ENCODE results near the gene MACROD2.

The MACROD2 gene

DNA sequence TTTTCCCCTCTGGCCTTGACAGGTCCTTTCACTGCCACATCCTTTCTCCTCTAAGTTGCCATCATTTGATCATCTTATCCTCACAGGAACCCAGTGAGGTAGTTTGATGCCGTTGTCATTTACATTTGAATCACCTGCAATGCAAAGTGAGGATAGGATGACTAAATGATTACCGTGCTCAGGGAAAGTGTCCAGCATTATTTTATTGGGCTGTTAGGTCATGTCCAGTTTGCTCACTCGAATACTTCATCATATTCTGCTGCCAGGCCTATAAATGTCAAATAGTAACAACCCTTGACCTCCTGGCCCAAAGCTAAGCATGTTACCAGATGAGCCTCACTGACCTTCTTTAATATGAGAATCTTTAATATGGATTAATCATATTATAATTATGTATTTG lies 1410.8 kb downstream of the MACROD2 start:
- no peak for DNase-seq (ENCODE audit: low read depth, low spot score)

DNA sequence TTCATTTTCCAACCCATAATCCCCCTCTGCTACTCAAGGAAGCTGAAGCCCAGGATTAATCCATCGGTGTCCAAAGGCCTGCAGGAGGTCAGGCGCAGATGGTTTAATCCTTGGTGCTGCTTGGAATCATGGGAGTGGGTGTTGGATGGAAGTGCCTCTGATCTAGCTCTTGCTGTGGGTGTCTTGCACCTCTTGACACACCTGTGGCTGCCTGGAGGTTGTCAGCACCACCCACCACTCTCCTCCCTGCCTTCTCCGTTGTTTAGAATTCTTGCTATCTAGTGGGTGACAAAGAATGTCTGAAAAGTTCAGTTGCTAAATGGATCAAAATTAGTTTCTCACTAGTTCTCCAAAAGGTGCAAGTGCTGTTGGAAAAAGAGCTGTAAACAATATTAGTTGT lies 1416.5 kb downstream of the MACROD2 start:
- DNase-seq (ENCODE audit: low read depth, low spot score): no peak

DNA sequence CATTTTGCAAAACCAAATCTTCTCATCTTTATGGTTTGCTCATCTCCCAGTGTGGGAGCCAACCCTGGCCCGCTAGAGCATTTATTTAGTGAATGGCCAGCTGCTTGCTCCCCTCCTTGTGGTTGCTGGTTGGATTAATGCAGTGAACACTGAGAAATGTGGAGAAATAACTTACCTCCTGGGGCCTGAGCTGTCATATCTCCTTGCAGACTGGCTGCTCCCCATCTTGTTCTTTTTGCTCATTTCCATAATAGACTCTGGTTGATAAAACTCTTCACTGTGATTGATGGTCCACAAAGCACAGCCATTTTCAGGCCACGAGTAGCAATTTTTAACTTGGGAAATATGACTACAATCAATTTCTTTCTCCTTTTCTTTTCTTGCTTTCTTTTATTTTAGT lies 1420.6 kb downstream of the MACROD2 start:
- DNase-seq (ENCODE audit: low read depth, low spot score): no peak

DNA sequence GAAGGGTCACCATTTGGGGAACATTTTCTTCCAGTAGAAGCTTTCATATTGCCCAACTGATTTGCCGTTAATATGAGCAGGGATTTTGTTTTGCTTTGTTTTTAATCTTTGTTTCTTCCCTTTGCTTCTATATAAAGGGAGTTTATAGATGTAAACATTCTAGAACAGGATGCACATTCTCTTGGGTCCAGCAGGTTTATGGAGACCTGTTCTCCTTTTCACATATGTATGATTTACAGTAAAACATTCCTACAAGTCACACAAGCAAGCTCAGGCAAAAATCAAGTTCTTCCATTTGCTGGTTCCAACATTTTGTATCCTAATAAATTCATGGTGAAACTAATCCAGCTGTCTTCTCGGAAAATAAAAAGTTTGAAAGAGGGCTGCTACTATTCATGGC lies 1424.5 kb downstream of the MACROD2 start:
- no peak for DNase-seq (ENCODE audit: low read depth, low spot score)

DNA sequence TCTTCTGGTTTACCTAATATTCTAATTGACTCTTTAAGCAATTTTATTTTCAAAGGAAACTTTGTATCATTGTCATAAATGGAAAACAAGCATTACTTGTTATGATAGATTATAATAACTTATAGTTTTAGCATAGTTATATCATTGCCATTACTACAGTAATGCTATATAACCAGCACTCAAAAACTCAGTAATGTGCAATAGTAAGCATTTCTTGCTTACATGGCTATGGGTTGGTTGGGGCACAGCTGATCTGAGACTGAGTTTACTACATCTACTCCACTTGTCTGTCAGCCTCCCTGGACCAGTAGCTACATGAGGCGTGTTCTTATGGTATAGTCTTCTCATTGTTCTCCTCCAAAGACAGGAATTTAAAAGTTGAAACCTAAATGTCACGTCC lies 1427.7 kb downstream of the MACROD2 start:
- no peak for DNase-seq (ENCODE audit: low read depth, low spot score)

DNA sequence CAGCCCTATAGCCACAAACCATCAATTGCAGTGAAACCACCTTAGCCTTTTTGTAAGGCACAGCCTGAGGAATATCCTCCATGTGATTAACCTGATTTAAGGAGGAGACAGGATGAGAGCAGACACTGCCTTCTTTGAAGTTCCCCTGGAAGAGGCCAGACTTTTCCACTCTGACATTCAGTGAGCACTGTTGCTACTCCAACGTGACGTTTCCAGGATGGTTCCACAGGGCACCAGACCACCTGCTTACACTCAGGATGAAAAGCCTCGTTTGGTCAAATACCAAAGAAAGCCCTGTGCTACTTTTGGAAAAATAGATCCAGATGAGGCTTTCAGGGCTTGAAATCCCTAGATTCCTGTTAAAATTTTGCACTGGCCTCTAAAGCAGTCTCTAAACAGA lies 1444.2 kb downstream of the MACROD2 start:
- DNase-seq (ENCODE audit: low read depth, low spot score): no peak

DNA sequence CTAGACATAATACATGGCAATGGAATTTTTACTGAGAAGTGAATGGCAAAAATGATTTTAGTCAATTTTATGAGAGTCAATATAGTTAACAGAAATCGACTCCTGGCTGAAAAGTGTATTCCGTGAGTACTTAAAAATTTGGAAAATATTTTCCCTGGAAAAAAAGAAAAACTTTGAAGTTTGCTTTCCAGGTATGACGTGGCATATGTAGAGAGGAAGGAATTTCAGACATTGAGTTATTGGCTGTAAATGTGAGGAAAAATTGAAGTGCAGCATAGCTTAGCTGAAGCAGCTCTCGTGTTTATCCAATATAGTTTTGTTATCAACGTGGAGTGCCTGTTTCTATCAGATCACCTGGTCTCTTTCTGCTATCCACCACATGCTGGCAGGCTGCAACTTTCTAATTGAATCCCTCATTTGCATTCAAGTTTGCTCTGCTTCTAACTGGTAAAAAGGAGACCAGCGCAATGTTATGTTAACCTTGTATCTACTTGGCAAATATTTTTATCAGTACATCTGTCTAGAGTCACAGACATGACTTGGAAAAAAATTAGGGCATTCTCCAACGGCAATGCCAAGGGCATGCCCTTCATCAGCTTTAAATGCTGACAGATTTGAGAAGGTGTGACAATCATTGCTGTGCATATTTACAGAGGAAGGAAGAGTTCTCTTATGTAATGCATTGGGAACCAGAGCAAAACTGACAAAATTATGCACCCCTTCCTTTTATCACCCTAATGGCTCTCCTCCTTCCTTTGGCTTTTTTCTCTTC lies 1444.9 kb downstream of the MACROD2 start:
- no peak for DNase-seq (ENCODE audit: low read depth, low spot score)

DNA sequence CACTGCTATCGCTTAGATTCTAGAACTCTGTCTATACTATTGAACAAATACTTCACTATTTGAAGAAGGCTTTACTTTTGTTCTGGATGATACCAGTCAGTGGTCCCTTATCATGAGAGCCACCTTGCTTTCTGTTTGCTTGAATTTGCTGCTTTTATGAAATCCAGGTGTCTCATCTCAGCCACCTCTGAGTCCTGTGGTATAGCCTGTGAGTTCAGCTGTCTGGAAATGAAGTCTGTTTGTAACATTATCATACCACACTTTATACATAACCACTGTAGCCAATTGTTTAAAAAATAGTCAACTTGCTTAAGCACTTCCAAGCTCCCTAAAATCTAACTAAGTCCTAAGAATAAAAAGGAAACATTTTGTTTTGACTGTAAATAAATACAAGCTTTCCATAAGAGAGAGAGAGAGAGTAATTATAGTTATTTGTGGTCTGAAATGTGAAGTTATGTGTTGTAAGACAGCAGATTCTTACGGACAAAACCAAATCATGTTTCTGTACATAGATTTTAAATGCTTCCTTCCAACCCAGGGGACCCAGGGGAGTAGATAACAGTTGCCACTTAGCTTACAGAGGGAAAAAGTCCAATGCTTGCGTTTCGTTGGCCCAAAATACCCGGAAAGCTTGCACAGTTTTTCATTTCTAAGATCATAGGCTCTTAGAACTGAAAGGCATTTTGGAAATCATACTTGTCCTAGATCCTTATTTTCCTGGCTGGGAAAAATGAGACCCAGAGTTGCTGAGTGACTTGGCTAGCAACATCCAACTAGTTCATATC lies 1449.9 kb downstream of the MACROD2 start:
- no peak for DNase-seq (ENCODE audit: low read depth, low spot score)

DNA sequence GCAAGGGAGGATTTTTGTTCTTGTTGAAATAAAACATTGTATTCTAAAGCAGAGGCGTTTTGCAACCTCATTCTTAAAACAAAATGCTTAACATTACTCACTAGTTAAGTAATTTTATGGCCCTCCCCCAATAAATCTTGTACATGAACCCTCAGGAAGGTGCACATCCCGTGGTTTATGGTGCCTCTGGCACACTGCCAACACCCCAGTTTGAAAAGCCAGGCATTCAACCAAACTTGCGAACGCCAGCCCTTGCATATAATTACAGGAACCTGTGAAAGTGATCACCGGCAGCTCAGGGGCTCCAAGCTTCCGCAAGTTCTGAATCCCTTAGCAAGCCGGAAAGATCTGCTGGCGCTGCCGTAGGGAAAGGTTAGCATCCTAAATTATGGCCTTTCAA lies 1451.1 kb downstream of the MACROD2 start:
- no peak for DNase-seq (ENCODE audit: low read depth, low spot score)

DNA sequence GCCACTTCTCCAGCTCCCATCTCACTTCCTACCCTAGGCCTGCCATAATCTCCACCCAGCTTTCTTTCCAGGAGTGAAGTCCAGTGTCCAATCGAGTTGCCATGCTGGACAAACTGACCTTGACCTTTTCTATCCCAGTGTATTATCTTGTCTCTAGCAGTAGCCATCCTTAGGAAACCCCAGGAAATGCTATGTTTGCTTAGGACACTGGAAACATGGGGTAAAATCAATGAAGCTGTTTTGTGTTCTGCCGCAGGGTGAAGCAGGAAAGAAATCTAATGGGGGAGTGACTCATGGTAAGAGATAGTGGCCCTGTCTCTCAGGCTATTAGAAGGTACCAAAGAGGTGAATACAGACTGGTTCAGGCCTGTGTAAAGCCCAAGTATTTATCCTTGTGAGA lies 1452.2 kb downstream of the MACROD2 start:
- no peak for DNase-seq (ENCODE audit: low read depth, low spot score)

DNA sequence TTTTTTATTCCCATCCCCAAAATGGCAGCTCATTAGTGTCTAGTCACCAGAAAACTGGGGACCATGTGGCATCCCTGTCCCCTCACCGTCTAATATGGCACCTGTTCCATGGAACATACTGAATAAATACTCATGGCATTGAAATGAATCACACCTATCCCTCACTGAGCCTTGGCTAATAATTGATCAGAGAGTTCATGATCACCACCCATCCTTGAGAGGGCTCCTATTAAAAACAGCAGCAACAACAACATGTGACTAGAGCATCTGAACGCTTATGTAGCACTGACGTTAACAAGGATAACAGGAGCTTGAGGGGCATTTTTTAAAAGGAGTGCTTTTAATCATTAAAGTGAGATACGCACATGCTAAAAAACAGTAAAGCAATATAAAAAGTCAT lies 1453.7 kb downstream of the MACROD2 start:
- no peak for DNase-seq (ENCODE audit: low read depth, low spot score)

DNA sequence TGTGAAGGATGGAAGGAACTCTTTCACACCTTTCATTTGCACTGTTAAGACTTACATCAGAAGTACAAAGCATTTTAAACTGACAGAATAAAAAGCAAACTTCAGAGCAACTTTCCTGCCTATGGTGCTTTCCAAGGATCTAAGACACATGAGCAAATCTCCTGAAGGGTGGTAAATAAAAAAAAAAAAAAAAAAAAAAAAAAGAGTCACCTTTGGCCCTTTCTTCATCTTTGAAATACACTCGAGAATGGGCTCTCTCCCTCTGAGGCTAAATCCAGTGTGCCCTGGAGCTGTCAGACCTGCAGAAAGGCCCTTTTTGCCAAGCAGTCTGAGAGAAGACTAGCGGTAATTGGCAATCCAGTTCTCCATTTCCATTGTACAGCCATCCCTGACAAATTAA lies 1455.9 kb downstream of the MACROD2 start:
- no peak for DNase-seq (ENCODE audit: low read depth, low spot score)

DNA sequence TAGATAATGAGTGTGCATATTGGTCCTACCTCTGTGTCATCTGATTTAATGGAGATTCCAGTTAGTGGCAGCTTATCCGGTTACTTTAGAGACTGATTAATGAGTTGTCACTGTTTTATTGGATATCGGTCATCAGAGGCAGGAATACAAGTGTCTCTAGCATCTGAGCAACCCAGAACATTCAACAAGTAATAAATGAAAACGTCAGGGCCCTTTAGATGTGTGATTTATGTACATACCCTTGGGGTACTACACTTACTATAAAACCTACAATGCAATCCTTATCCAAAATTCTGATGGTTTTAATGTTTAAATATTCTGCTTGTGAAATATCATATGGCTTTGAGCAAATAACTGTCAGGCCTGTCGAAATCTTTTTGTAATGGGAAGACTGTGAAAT lies 1460.0 kb downstream of the MACROD2 start:
- DNase-seq (ENCODE audit: low read depth, low spot score): no peak

DNA sequence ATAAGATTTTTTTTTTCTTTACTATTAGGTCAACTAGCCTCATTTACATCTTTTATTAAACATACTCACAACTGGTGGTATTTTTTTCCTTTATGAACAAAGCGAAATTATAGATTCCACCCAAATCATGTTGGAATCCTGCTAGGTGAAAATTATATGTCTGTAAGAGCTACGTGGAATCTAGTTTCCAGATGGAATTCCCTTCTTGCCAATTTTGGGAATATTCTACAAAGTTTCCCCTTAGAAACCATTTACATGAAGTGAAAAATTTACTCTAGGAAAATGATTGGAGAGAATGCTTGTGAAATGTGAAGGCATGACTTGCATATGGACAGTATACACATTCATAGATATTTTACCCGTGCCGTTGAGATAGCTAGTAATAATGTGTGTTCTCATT lies 1466.6 kb downstream of the MACROD2 start:
- no peak for DNase-seq (ENCODE audit: low read depth, low spot score)

DNA sequence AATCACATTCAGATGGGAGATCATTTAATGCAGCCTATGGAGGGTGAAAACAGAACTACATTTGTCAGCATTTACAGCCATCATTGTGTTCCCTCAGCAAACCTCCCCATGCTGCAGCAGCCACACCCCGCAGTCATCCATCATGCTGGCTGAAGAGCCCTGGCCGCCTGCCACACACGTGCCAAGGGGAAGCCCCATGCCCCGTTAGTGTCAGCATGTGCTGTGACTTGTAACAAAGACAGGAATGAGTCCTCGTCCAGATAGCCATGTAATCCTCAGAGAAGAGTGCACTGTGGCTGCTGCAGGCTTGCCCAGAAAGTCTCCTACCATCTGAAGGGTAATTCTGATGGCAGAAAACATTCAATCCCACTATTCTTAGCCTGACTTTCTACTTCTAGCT lies 1480.2 kb downstream of the MACROD2 start:
- no peak for DNase-seq (ENCODE audit: low read depth, low spot score)

DNA sequence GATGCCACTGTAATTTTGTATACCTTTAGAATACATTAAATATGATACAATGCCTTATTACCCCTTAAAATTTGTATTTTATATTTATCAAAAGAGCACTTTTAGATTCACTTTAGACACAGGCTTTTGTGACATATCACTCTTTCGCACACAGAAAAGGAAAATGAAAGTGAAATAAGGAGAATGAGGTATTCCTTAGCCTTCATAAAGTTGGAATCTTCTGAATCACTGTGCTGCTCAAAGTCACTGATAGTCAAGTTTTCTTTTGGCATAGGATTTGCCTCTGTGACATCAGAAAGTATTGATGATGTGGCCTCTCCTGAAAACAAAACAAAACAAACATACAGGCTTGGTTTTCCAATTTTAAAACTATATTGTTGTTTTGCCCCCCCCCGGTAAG lies 1480.9 kb downstream of the MACROD2 start:
- DNase-seq (ENCODE audit: low read depth, low spot score): no peak

DNA sequence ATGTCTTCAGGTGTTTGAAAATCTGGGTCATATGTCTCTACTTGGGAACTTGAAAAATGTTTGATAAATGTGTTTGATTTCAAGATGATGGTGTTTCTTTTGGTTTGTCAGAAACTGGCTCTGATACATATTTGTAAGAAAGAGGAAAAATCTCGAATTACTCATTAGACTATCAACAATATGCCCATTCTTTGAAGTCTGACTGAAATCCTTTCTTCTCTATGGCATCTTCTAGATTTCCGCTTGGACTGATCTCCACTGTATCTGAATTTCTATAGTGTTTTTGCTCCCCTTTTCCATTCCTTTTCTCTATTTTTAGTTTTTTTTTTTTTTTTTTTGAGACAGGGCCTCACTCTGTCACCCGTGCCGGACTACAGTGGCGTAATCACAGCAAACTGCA lies 1481.5 kb downstream of the MACROD2 start:
- DNase-seq (ENCODE audit: low read depth, low spot score): no peak

DNA sequence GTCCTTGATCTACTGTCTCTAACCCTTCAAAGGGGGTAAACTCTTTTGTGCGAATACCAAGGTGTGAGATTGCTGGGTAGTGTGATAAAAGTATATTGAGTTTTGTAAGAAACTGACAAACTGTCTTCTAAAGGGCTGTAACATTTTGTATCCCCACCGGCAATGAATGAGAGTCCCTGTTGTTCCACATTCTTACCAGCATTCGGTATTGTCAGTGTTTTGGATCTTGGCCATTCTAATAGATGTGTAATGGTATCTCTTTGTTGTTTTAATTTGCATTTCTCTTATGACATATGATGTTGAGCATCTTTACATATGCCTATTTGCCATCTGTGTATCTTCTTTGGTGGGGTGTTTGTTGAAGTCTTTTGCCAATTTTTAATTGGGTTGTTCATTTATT lies 1487.2 kb downstream of the MACROD2 start:
- no peak for DNase-seq (ENCODE audit: low read depth, low spot score)

DNA sequence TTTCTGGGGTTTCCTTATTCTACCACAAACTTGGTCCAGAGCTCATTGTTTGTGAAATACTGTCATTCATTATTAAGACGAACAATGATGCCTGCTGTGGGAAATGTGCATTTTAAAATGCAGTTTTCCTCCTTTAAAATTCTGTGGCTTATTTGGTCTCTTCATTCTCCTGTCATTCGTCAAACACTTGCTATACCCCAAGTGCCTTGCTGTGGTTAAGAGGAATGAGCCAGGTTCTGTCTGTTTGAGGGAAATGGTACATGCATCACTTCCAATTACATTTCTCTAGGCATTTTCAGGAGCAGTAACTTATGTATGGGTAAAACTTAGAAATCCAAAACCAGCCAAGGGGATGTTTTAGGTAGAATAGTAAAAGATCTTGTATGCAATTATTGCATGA lies 1490.2 kb downstream of the MACROD2 start:
- no peak for DNase-seq (ENCODE audit: low read depth, low spot score)

DNA sequence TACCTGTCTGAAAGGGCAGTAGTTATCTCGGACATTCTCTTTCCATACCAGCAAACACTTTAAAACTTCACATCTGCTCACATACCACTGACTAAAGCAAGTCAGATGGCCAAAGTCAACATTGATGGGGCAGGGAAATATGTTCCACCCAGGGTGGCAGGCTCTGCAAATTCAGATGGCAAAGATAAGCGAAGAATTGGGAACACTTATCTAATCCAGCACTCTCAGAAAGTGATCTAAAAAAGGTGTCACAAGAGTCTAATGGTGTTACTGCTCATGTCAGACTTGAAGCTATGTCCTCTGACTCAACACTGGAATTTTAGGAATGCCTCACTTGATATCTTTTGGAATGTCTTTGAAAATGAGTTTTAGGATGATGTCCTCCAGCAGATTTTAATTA lies 1491.7 kb downstream of the MACROD2 start:
- no peak for DNase-seq (ENCODE audit: low read depth, low spot score)

DNA sequence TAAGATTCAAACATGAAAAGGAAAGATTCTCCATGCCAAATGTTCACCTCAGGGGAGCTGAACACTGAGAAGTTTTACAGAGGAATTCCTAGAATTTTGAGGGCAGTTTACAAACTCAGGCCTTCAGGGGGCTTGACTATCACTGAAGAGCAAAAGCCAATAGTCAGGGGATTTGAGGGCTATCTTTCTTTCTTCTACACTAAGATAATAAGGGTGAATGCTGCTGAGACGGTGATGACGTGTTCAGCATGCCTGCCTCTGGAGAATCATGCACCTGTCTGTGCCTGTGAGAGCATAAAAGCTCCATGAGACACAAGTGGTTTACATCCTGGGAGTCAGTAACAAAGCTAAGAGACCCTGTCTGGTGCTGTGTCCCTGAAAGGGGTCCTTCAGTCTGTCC lies 1492.4 kb downstream of the MACROD2 start:
- no peak for DNase-seq (ENCODE audit: low read depth, low spot score)

DNA sequence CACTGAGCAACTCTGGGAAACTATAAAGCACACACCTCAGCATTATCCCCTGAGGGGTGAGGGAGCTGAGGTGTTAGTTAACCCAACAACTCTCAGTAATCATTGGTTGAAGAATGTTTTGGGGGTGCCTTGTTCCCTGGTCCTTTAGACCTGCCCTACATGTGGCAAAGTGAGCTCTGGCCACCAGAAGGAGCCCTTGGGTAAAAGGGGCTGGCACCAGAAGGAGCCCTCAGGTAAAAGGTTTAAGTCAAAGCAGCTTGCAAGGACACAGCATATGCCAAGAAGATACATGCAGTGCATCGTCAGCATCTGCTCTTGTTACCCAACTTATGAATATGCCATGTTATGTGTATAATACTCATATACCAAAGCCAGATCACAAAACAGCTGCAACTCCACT lies 1496.3 kb downstream of the MACROD2 start:
- DNase-seq (ENCODE audit: low read depth, low spot score): no peak

DNA sequence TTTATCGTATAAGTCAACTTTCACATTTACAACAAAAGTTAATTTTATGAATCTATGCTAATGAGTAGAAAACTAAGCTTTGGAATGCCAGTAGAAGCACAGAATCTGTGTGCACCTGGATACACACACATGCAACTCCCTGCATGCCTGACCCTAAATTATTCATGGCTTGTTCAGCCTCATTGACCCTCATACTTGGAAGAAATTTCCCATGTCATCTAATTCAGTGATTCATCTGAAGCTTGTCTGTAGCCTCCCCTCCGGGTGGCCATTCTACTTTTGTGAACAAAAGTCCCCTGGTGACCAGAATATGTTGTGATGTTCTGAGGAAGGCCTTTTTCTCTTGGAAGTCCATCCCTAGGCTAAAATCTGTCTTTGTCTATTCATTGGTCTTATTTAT lies 1499.5 kb downstream of the MACROD2 start:
- DNase-seq (ENCODE audit: low read depth, low spot score): no peak
